Nephron progenitor cell (in vitro differentiated cells): ENCODE measurements around the gene FZD4.
"Not testable (repeated sequence)": the region's sequence is repeated elsewhere in the genome, so short reads cannot be mapped to it uniquely, and the experiment has no call there.

Source experiments
- DNase-seq: peaks from one replicate; pipeline ENCODE4 v3.0.0; 2021
- H3K27ac Mint-ChIP-seq: 2 replicates; pipeline ENCODE4 v1.8.0; 2021; ENCODE audit warnings: mild to moderate bottlenecking, moderate library complexity, mixed read lengths
- H3K27me3 Mint-ChIP-seq: 2 replicates; pipeline ENCODE4 v1.8.0; 2021; ENCODE audit warnings: mild to moderate bottlenecking, low read depth, mixed read lengths; ENCODE audit not compliant: poor library complexity
- H3K36me3 Mint-ChIP-seq: 2 replicates; pipeline ENCODE4 v1.8.0; 2021; ENCODE audit warnings: low read depth, mixed read lengths
- H3K4me1 Mint-ChIP-seq: 2 replicates; pipeline ENCODE4 v1.8.0; 2021; ENCODE audit warnings: mixed read lengths
- H3K4me3 Mint-ChIP-seq: 2 replicates; pipeline ENCODE4 v1.8.0; 2021; ENCODE audit warnings: mild to moderate bottlenecking, moderate library complexity, mixed read lengths
- H3K9me3 Mint-ChIP-seq: 2 replicates; pipeline ENCODE4 v1.8.0; 2021; ENCODE audit warnings: mild to moderate bottlenecking, moderate library complexity, mixed read lengths
- TF ChIP-seq, protein P1 (sequence below): fragments of 200-600 bp; sonication (generic); IDR thresholded peaks from 2 replicates; pipeline ENCODE4 v1.5.0; 2021; ENCODE audit warnings: antibody characterized with exemption

FZD4 gene

DNA sequence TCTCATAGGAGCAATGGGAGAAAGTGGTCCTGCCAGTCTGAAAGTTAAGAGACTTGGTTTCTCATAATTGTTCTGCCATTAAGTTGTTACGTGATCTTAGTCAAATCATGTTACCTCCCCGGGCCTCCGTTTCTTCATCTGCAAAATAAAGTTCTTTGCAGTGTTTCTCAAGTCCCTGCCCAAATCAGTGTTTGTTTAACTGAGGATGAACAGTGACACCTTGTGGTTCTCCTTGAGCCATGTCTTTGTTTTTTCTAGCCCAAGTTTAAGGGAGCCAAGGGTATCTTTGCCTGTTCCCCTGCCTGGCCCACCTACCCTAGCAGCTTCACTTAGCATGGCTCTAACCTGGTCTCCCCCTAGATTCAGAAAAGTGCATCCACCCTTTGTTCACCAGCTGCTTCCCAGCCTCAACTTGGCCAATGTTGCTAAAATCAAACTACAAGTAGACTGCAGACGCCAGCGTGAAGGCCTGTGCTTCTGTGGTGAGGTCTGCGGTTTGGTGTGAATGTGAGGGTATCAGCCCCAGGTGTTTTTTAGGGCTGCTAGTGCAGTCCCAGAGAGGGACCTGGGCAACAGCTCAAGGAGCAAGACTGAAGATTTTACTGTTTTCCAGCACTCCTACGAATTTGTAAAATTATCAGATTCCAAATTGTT, 35.5 kb downstream of the FZD4 start:
- Mint-ChIP-seq H3K4me3 (peak overlapping the region; percentile 4), H3K9me3 (peaks cover 10% of the 10 kb centered on the region), H3K36me3 (peaks cover 37% of the 10 kb centered on the region), H3K27me3 (no peaks in the 10 kb centered on the region), H3K4me1 (peaks cover 77% of the 10 kb centered on the region), H3K27ac (peak overlapping the region; percentile 88)
- TF ChIP-seq, protein P1, sequence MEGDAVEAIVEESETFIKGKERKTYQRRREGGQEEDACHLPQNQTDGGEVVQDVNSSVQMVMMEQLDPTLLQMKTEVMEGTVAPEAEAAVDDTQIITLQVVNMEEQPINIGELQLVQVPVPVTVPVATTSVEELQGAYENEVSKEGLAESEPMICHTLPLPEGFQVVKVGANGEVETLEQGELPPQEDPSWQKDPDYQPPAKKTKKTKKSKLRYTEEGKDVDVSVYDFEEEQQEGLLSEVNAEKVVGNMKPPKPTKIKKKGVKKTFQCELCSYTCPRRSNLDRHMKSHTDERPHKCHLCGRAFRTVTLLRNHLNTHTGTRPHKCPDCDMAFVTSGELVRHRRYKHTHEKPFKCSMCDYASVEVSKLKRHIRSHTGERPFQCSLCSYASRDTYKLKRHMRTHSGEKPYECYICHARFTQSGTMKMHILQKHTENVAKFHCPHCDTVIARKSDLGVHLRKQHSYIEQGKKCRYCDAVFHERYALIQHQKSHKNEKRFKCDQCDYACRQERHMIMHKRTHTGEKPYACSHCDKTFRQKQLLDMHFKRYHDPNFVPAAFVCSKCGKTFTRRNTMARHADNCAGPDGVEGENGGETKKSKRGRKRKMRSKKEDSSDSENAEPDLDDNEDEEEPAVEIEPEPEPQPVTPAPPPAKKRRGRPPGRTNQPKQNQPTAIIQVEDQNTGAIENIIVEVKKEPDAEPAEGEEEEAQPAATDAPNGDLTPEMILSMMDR, result peak; percentile 59
- no peak for DNase-seq

DNA sequence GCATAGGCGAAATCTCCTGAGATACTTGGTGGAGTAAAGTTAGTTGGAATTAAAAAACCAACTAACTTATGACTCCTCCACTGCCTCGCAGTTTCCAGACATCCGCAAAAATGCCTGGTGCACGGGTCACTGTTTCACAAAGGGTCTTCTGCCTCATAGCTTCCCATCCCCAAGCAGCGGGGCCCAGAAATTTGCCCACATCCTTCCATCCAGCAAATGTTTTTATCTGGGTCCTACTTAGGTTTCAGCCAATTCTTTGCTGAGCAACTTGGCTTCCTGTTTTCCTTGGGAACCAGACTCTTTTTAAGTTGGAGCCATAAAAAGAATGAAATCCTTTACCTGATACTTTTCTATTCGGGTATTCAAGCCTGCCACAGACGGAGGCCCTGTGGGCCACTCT, 36.2 kb downstream of the FZD4 start:
- H3K4me3 Mint-ChIP-seq, result no peak overlapping the region
- H3K27ac Mint-ChIP-seq, result peak overlapping the region; percentile 88

DNA sequence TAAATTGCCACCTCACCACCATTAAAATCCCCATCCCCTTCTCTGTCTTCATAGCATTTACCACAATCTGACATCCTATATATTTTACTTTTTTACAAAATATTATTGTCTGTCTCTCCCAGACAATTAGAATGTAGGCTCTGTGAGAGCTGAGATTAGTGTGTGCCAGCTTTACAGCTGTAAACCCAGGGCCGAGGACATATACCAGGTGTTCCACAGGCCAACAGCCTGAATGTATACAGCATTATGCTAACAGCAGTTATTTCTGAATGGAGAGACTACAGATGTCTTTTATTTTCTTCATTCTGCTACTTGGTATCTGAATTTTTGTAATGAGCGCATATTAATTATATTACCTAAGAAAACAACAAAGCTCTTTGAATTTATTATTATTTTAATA, 36.7 kb downstream of the FZD4 start:
- H3K36me3 Mint-ChIP-seq, result peaks cover 45% of the 10 kb centered on the region
- peaks cover 67% of the 10 kb centered on the region for H3K4me1 Mint-ChIP-seq
- no peak overlapping the region for H3K4me3 Mint-ChIP-seq
- H3K27me3 Mint-ChIP-seq, result peaks cover 5% of the 10 kb centered on the region
- peaks cover 16% of the 10 kb centered on the region for H3K9me3 Mint-ChIP-seq
- no peak for DNase-seq
- H3K27ac Mint-ChIP-seq, result peak overlapping the region; percentile 88
- TF ChIP-seq, protein P1, result no peak

More for the DNA sequence above, 36.2 kb downstream of the FZD4 start:
- DNase-seq, result no peak
- Mint-ChIP-seq H3K9me3 (peaks cover 14% of the 10 kb centered on the region), H3K4me1 (peaks cover 71% of the 10 kb centered on the region), H3K36me3 (peaks cover 42% of the 10 kb centered on the region), H3K27me3 (no peaks in the 10 kb centered on the region)
- TF ChIP-seq, protein P1, result no peak

DNA sequence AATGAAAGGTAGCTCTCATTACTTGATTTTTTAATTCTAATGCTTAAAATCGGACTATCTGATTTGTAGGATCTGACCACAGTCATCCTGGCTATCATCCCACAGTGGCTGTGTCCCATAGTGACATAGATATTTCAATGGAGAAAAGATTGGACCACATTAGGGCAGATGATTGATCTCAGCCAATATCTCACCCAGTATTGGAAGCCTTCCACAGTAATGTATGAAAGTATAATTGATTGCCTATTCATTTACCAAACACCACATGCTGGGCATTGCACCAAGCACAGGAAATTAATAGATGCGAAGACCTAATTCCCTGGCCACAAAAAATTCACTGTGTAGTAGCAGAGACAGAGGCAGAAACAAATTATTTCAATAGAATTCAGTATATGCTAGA, 37.6 kb downstream of the FZD4 start:
- DNase-seq, result no peak
- TF ChIP-seq, protein P1, result no peak
- Mint-ChIP-seq H3K9me3 (peaks cover 20% of the 10 kb centered on the region), H3K27me3 (peaks cover 8% of the 10 kb centered on the region), H3K4me1 (peaks cover 61% of the 10 kb centered on the region), H3K36me3 (peaks cover 49% of the 10 kb centered on the region), H3K27ac (no peak overlapping the region), H3K4me3 (no peak overlapping the region)

DNA sequence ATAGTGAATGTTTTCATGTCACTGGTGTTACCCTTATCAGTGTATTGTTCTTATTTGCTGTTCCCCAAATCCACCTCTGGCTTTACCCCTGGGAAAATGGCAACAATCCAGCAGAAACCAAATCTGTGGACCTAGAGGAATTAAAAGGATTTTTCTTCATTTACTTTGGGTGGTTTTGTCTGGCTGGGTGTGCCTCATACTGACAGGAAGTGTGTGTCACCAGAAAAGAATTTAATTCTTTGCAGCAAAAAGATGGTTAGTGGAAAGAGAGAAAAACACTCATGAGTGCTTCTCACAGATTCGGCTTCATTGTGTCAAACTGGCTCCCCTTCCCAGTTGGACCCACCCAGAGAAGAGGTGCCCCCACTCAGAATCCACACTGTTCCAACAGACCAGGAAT, 38.9 kb downstream of the FZD4 start:
- peaks cover 32% of the 10 kb centered on the region for H3K9me3 Mint-ChIP-seq
- TF ChIP-seq, protein P1, result no peak
- H3K4me1 Mint-ChIP-seq, result peaks cover 56% of the 10 kb centered on the region
- H3K4me3 Mint-ChIP-seq, result no peak overlapping the region
- H3K36me3 Mint-ChIP-seq, result peaks cover 56% of the 10 kb centered on the region
- H3K27me3 Mint-ChIP-seq, result peaks cover 8% of the 10 kb centered on the region
- H3K27ac Mint-ChIP-seq, result no peak overlapping the region
- DNase-seq, result no peak

DNA sequence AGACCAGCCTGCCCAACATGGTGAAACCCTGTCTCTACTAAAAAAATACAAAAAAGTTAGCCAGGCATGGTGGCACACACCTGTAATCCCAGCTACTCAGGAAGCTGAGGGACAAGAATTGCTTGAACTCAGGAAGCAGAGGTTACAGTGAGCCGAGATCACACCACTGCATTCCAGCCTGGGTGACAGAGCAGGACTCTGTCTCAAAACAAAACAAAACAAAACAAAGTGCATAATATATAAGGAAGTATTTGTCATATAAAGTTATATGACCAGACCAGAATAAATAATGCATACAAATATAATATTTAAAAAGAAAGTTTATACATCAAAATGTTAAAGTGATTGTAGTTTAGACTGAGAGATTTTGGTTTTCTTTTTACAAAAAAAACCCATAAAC, 39.3 kb downstream of the FZD4 start:
- peaks cover 53% of the 10 kb centered on the region for H3K4me1 Mint-ChIP-seq

More for the DNA sequence above, 39.3 kb downstream of the FZD4 start:
- DNase-seq, H3K4me3 Mint-ChIP-seq, H3K27ac Mint-ChIP-seq, H3K27me3 Mint-ChIP-seq: not testable (repeated sequence)
- Mint-ChIP-seq H3K36me3 (peaks cover 58% of the 10 kb centered on the region), H3K9me3 (peaks cover 34% of the 10 kb centered on the region)
